SK-N-SH (cell line): ENCODE results near the gene MTA2. TPM values are rescaled to one million over a fixed set of nuclear protein-coding genes. Genes with fewer than 3 reads are reported as not detected.

Source experiments
- CHD2 ChIP-seq: fragments of 150-350 bp; IDR thresholded peaks from 2 replicates; pipeline ENCODE4 v1.6.1; 2018; ENCODE audit warnings: low read length; ENCODE audit not compliant: partially characterized antibody
- EP300 ChIP-seq, 2 experiments: IDR thresholded peaks; 2 replicates each; pipeline versions ENCODE4 v1.4.0 to v1.6.1; 2012; ENCODE audit warnings: borderline replicate concordance in 1 of 2, low read depth in 1 of 2, low read length in 1 of 2
- EZH2phosphoT487 ChIP-seq: fragments of 200-600 bp; sonication (generic); IDR thresholded peaks from 2 replicates; pipeline ENCODE4 v1.6.1; 2017; ENCODE audit warnings: low read depth, mixed run types, mild to moderate bottlenecking, antibody characterized with exemption, moderate library complexity, borderline replicate concordance
- FOXM1 ChIP-seq: IDR thresholded peaks from 2 replicates; pipeline ENCODE4 v1.4.0; 2012; ENCODE audit warnings: low read depth, mild to moderate bottlenecking
- GABPA ChIP-seq: IDR thresholded peaks from 2 replicates; pipeline ENCODE4 v1.4.0; 2012; ENCODE audit warnings: low read depth, mild to moderate bottlenecking
- GATA2 ChIP-seq: sonication (generic); formaldehyde crosslinking; IDR thresholded peaks from 2 replicates; pipeline ENCODE4 v1.5.0; 2020; ENCODE audit warnings: mild to moderate bottlenecking, missing genetic modification reagents
- JUND ChIP-seq: IDR thresholded peaks from 2 replicates; pipeline ENCODE4 v1.4.0; 2012
- RFX5 ChIP-seq: IDR thresholded peaks from 2 replicates; pipeline ENCODE4 v1.6.1; 2012; ENCODE audit warnings: mild to moderate bottlenecking, improper control_type of control experiment, low read length
- SIN3A ChIP-seq: IDR thresholded peaks from 2 replicates; pipeline ENCODE4 v1.6.1; 2012; ENCODE audit warnings: low read depth, mild to moderate bottlenecking, low read length, moderate library complexity, borderline replicate concordance
- SMC3 ChIP-seq: IDR thresholded peaks from 2 replicates; pipeline ENCODE4 v1.6.1; 2012; ENCODE audit warnings: low read depth, low read length, improper control_type of control experiment
- polyA plus RNA-seq, 3 experiments: library from polyadenylated mRNA; depleted of rRNA; stranded (reverse); fragments of >200 nt; gene quantifications; 2 replicates each; pipeline ENCODE4 v1.2.3, GENCODE V29; 2012
- TF ChIP-seq, protein P1 (sequence below): fragments of 150-350 bp; IDR thresholded peaks from 2 replicates; pipeline ENCODE4 v1.6.1; 2017; ENCODE audit warnings: antibody characterized with exemption, low read length, low read depth, borderline replicate concordance
- TF ChIP-seq, protein P2 (sequence below): IDR thresholded peaks from 2 replicates; pipeline ENCODE4 v1.4.0; 2012; ENCODE audit warnings: low read depth, borderline replicate concordance
- TF ChIP-seq, protein P3 (sequence below): IDR thresholded peaks from 2 replicates; pipeline ENCODE4 v1.4.0; 2012; ENCODE audit warnings: low read depth, borderline replicate concordance
- TF ChIP-seq, protein P4 (sequence below): fragments of 200-600 bp; sonication (generic); IDR thresholded peaks from 2 replicates; pipeline ENCODE4 v1.6.1; 2017; ENCODE audit warnings: antibody characterized with exemption, mild to moderate bottlenecking, moderate library complexity
- TF ChIP-seq, protein P5 (sequence below): IDR thresholded peaks from 2 replicates; pipeline ENCODE4 v1.4.0; 2012; ENCODE audit warnings: low read depth

Gene MTA2
- polyA plus RNA-seq, 1 of the 3 experiments (the other 2 are of a cell fraction): 18.4 TPM

DNA sequence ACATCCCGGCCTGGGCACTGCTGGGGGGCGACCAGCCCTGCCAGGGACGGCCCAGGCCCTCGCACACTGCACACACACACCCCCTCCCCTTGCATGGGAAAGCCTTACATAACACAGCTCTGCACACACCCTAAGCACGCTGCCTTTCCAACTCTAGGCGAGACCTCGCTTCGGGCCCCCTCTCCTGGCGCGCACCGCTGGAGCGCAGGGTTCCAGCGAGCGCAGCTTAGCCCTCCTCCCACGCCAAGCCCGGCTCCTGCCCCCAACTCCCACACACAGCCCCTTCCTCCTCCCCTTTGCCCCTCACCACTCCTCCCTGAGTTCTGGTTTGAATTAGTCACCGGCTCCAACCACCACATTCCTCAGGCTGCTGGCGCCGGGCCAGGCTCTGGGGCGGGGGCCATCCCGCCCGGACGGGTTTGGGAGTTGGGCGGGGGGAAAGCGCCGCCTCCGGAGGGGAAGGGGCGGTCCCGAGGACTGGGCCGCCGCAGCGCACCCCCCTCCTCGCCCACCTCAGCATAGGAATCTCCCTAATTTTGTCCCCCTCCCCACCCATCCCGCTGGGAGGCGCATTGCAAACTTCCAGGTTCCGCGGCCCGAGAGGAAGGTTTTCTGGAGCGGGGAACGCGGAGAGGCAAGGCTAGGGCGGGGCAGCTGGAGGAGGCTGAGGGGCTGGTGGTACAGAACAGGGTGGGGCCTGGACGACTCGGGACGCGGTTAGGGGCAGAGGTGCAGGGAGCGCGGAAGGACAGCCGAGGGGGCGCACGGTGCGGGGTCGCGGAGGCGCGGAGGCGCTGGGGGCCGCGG, 56.0 kb downstream of the MTA2 start (continued):
- TF ChIP-seq EP300 (IDR thresholded peaks at IDR 0.05; ENCODE audit: borderline replicate concordance in 1 of 2, low read depth in 1 of 2, low read length in 1 of 2): peak; percentile 63 to 94; a peak in 2 of 4 replicates
- 0 out of 2 replicates have a peak, but pooled peaks have one; percentile 35 for TF ChIP-seq RFX5
- TF ChIP-seq, protein P1, sequence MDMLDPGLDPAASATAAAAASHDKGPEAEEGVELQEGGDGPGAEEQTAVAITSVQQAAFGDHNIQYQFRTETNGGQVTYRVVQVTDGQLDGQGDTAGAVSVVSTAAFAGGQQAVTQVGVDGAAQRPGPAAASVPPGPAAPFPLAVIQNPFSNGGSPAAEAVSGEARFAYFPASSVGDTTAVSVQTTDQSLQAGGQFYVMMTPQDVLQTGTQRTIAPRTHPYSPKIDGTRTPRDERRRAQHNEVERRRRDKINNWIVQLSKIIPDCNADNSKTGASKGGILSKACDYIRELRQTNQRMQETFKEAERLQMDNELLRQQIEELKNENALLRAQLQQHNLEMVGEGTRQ: no peak
- TF ChIP-seq, protein P2, sequence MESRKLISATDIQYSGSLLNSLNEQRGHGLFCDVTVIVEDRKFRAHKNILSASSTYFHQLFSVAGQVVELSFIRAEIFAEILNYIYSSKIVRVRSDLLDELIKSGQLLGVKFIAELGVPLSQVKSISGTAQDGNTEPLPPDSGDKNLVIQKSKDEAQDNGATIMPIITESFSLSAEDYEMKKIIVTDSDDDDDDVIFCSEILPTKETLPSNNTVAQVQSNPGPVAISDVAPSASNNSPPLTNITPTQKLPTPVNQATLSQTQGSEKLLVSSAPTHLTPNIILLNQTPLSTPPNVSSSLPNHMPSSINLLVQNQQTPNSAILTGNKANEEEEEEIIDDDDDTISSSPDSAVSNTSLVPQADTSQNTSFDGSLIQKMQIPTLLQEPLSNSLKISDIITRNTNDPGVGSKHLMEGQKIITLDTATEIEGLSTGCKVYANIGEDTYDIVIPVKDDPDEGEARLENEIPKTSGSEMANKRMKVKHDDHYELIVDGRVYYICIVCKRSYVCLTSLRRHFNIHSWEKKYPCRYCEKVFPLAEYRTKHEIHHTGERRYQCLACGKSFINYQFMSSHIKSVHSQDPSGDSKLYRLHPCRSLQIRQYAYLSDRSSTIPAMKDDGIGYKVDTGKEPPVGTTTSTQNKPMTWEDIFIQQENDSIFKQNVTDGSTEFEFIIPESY: 0 out of 2 replicates have a peak, but pooled peaks have one; percentile 54
- TF ChIP-seq SMC3: no peak
- TF ChIP-seq, protein P3, sequence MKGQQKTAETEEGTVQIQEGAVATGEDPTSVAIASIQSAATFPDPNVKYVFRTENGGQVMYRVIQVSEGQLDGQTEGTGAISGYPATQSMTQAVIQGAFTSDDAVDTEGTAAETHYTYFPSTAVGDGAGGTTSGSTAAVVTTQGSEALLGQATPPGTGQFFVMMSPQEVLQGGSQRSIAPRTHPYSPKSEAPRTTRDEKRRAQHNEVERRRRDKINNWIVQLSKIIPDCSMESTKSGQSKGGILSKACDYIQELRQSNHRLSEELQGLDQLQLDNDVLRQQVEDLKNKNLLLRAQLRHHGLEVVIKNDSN: no peak
- TF ChIP-seq, protein P4, sequence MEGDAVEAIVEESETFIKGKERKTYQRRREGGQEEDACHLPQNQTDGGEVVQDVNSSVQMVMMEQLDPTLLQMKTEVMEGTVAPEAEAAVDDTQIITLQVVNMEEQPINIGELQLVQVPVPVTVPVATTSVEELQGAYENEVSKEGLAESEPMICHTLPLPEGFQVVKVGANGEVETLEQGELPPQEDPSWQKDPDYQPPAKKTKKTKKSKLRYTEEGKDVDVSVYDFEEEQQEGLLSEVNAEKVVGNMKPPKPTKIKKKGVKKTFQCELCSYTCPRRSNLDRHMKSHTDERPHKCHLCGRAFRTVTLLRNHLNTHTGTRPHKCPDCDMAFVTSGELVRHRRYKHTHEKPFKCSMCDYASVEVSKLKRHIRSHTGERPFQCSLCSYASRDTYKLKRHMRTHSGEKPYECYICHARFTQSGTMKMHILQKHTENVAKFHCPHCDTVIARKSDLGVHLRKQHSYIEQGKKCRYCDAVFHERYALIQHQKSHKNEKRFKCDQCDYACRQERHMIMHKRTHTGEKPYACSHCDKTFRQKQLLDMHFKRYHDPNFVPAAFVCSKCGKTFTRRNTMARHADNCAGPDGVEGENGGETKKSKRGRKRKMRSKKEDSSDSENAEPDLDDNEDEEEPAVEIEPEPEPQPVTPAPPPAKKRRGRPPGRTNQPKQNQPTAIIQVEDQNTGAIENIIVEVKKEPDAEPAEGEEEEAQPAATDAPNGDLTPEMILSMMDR: no peak; the same call in 1 of the 2 replicates
- TF ChIP-seq, protein P5, sequence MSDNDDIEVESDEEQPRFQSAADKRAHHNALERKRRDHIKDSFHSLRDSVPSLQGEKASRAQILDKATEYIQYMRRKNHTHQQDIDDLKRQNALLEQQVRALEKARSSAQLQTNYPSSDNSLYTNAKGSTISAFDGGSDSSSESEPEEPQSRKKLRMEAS: peak; percentile 67
- TF ChIP-seq GABPA: 0 out of 2 replicates have a peak, but pooled peaks have one; percentile 21
- TF ChIP-seq GATA2 (CRISPR knock-in tag): peak; percentile 21; the same call in 1 of the 2 replicates
- TF ChIP-seq JUND: peak; percentile 80
- TF ChIP-seq FOXM1: peak; percentile 56; the same call in 1 of the 2 replicates
- no peak for TF ChIP-seq CHD2
- no peak for TF ChIP-seq EZH2phosphoT487
- TF ChIP-seq SIN3A: peak; percentile 70; the same call in 1 of the 2 replicates
